Measurements from ENCODE around the gene OR10C1.

DNA sequence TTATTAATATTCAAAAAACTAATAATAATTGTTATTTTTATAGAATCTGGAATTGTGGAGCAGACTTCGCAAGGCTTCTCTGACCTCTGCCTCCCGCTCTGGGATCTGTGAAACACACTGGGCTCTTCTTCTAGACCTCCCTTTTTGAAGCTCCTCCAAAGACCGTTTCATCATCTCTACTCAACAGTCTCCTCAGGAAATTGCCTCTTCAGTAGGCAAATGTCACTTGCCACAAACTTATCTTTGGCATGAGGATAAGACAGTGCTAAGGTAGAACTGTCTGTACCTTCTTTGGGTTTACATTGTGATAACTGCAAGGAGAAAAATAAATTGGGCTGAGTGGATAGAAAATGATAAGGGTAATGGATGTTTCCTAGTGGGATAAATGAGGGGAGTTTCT, 50.9 kb downstream of the OR10C1 start:
- TF ChIP-seq, protein P1, sequence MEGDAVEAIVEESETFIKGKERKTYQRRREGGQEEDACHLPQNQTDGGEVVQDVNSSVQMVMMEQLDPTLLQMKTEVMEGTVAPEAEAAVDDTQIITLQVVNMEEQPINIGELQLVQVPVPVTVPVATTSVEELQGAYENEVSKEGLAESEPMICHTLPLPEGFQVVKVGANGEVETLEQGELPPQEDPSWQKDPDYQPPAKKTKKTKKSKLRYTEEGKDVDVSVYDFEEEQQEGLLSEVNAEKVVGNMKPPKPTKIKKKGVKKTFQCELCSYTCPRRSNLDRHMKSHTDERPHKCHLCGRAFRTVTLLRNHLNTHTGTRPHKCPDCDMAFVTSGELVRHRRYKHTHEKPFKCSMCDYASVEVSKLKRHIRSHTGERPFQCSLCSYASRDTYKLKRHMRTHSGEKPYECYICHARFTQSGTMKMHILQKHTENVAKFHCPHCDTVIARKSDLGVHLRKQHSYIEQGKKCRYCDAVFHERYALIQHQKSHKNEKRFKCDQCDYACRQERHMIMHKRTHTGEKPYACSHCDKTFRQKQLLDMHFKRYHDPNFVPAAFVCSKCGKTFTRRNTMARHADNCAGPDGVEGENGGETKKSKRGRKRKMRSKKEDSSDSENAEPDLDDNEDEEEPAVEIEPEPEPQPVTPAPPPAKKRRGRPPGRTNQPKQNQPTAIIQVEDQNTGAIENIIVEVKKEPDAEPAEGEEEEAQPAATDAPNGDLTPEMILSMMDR (IDR thresholded peaks at IDR 0.05): no peak
- no peak for TF ChIP-seq POLR2AphosphoS5 (IDR thresholded peaks at IDR 0.05; ENCODE audit: low read depth, low read length)
- TF ChIP-seq, protein P2, sequence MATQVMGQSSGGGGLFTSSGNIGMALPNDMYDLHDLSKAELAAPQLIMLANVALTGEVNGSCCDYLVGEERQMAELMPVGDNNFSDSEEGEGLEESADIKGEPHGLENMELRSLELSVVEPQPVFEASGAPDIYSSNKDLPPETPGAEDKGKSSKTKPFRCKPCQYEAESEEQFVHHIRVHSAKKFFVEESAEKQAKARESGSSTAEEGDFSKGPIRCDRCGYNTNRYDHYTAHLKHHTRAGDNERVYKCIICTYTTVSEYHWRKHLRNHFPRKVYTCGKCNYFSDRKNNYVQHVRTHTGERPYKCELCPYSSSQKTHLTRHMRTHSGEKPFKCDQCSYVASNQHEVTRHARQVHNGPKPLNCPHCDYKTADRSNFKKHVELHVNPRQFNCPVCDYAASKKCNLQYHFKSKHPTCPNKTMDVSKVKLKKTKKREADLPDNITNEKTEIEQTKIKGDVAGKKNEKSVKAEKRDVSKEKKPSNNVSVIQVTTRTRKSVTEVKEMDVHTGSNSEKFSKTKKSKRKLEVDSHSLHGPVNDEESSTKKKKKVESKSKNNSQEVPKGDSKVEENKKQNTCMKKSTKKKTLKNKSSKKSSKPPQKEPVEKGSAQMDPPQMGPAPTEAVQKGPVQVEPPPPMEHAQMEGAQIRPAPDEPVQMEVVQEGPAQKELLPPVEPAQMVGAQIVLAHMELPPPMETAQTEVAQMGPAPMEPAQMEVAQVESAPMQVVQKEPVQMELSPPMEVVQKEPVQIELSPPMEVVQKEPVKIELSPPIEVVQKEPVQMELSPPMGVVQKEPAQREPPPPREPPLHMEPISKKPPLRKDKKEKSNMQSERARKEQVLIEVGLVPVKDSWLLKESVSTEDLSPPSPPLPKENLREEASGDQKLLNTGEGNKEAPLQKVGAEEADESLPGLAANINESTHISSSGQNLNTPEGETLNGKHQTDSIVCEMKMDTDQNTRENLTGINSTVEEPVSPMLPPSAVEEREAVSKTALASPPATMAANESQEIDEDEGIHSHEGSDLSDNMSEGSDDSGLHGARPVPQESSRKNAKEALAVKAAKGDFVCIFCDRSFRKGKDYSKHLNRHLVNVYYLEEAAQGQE (IDR thresholded peaks at IDR 0.05; ENCODE audit: insufficient read depth in 1 of 2, low read depth in 2 of 2, low read length in 1 of 2): no peak
- TF ChIP-seq TCF7L2 (IDR thresholded peaks at IDR 0.05; ENCODE audit: low read depth, low read length): no peak
